Calu3 (cell line): ENCODE data around the gene NREP. TPM values are rescaled to one million over a fixed set of nuclear protein-coding genes. Genes with fewer than 3 reads are reported as not detected.

Experiments
- BruUV-seq: library from RNA; stranded (reverse); fragments of 400-500 nt; replicated peaks from 2 replicates; lab custom pipeline; 2021; lab: Mats Ljungman, UMichigan
- CTCF ChIA-PET: fragments of 300-600 bp; sonication (Branson Sonifier 250); formaldehyde crosslinking; loops from one replicate; lab custom pipeline; 2022; ENCODE audit warnings: antibody characterized with exemption; lab: Charles Lee
- DNase-seq: peaks from one replicate; pipeline ENCODE4 v3.0.0; 2022
- H3K27ac Mint-ChIP-seq: one replicate; pipeline ENCODE4 v1.8.0; 2022; ENCODE audit warnings: mixed read lengths; ENCODE audit not compliant: unreplicated experiment
- H3K27me3 Mint-ChIP-seq: one replicate; pipeline ENCODE4 v1.8.0; 2022; ENCODE audit warnings: mixed read lengths; ENCODE audit not compliant: unreplicated experiment
- H3K36me3 Mint-ChIP-seq: one replicate; pipeline ENCODE4 v1.8.0; 2022; ENCODE audit warnings: mild to moderate bottlenecking, moderate library complexity, mixed read lengths; ENCODE audit not compliant: insufficient read depth, unreplicated experiment
- H3K4me1 Mint-ChIP-seq: one replicate; pipeline ENCODE4 v1.8.0; 2022; ENCODE audit warnings: mild to moderate bottlenecking, low read depth, mixed read lengths; ENCODE audit not compliant: unreplicated experiment
- H3K4me3 Mint-ChIP-seq: one replicate; pipeline ENCODE4 v1.8.0; 2022; ENCODE audit warnings: mild to moderate bottlenecking, low read depth, moderate library complexity, mixed read lengths; ENCODE audit not compliant: unreplicated experiment
- H3K9me3 Mint-ChIP-seq: one replicate; pipeline ENCODE4 v1.8.0; 2022; ENCODE audit warnings: low read depth, mixed read lengths; ENCODE audit not compliant: unreplicated experiment
- CTCF ChIP-seq: fragments of 200-600 bp; IDR thresholded peaks from one replicate; pipeline ENCODE4 v1.8.0; 2022; ENCODE audit warnings: antibody characterized with exemption; ENCODE audit not compliant: unreplicated experiment
- intact Hi-C: fragments of 100-400 bp; cut with micrococcal nuclease; formaldehyde crosslinking; loops from one replicate; pipeline ENCODE4 v1.10.0; 2022; ENCODE audit not compliant: unreplicated experiment
- total RNA-seq: library from RNA; stranded (reverse); gene quantifications from 2 replicates; pipeline ENCODE4 v1.2.3, GENCODE V29; 2022

NREP gene
- total RNA-seq, 1 experiment from 2014 or later: 24.6 TPM

DNA sequence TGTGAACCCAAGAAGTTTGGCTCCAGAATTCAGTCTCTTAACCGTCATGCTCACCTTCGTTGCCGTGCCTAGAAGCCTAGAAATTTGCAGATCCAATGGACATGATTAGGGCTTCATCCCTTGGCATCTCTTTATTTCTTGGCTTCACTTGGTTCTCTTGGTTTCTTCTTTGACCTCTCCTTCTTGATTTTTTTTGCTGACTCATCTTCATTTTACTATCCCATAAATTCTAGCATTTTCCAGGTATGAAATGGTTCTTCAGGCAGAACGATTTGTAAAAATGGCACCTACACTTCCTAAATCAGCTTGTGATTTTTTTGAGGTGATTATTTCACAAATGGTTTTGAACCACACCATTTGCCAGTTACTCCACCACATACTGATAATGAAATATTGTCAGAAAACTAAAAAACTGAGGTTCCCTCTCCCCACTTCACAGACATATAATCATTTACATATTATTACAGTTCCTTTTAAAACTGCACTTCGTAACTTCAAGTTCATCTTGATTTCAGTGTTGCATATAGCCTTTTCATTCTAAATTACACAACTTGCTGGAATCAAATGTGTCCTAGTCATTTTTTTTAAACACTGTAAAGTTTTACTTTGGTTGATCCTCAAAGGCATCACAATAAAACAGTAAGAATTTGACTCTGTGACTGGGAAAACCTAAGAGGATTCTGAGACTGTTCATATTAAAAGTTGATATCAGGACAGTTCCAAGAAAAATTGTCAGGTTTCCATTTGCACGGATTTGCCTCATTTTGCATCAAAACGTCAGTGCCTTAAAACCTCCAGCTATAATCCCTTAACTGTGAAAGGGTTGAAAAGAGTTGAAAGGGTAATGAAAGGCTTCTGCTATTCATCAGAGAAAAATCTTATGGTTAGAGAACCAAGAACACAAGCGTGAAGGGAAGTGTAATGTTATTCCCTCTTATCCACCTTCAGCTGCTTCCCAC lies 8.9 kb upstream of the NREP start:
- no peak for DNase-seq
- TF ChIP-seq CTCF: no peak
- Mint-ChIP-seq H3K36me3 (no peaks in the 10 kb centered on the region), H3K9me3 (no peaks in the 10 kb centered on the region), H3K27me3 (no peaks in the 10 kb centered on the region), H3K4me1 (peaks cover 2% of the 10 kb centered on the region), H3K27ac (no peak overlapping the region), H3K4me3 (no peak overlapping the region)
- BruUV-seq: no TSS peak
- intact Hi-C loops: no loop called here
- CTCF ChIA-PET: no interaction called here

DNA sequence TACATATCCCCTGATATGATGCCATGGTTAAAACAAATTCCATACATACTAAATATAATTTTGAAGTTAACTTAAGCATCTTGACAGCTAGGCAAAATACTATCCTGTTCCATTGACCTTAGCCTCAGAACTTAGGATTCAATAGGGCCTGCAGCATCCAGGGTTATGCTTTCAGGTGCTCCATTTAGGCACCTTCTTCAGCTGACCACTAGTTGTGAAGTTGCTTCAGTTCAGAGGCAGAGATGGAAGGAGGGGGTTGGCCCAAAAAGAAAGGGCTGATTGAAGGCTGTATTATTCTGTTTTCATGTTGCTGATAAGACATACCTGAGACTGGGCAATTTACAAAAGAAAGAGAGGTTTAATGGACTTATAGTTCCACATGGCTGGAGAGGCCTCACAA lies 7.0 kb upstream of the NREP start:
- H3K36me3 Mint-ChIP-seq: no peaks in the 10 kb centered on the region
- no peak for TF ChIP-seq CTCF

GRCh38 chr5:111762895-111763294 lies 5.9 kb upstream of the NREP start:
- TF ChIP-seq CTCF: no peak
- CTCF ChIA-PET: no interaction called here
- Mint-ChIP-seq H3K27me3 (no peaks in the 10 kb centered on the region), H3K4me3 (no peak overlapping the region), H3K4me1 (no peaks in the 10 kb centered on the region), H3K9me3 (no peaks in the 10 kb centered on the region), H3K27ac (no peak overlapping the region), H3K36me3 (peaks cover 6% of the 10 kb centered on the region)
- intact Hi-C loops: no loop called here
- DNase-seq: no peak
- BruUV-seq: no TSS peak

More for the DNA sequence above, 7.0 kb upstream of the NREP start:
- CTCF ChIA-PET: no interaction called here
- Mint-ChIP-seq H3K27me3 (no peaks in the 10 kb centered on the region), H3K9me3 (no peaks in the 10 kb centered on the region), H3K4me1 (no peaks in the 10 kb centered on the region), H3K27ac (no peak overlapping the region), H3K4me3 (no peak overlapping the region)
- intact Hi-C loops: no loop called here
- BruUV-seq: no TSS peak
- no peak for DNase-seq

DNA sequence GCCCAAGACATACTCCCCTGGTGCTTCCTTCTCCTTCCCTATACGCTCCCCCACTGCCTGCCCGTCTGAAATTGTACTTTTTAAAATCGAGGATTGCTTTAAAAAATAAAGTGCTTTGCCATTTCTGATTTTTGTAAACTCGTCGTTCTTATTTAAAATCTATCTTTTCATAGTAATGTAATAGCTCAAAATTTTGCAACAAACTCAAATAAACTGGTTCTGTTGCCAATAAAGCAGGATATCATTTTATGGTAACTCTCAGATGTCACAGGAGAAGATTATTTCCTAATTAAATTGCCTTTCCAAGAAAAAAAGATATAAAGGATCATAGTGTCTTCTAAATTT lies 1.3 kb upstream of the NREP start:
- no TSS peak for BruUV-seq
- TF ChIP-seq CTCF: no peak
- no peak for DNase-seq
- peaks cover 18% of the 10 kb centered on the region for H3K36me3 Mint-ChIP-seq
- peak overlapping the region; percentile 60 for H3K4me3 Mint-ChIP-seq
- intact Hi-C loops: loop anchor here (5.0 kb wide), 2 partner anchors 56 to 389 kb away; no protein-coding TSS in a partner anchor
- peak overlapping the region; percentile 39 for H3K27ac Mint-ChIP-seq
- H3K4me1 Mint-ChIP-seq: peaks cover 8% of the 10 kb centered on the region
- no peaks in the 10 kb centered on the region for H3K9me3 Mint-ChIP-seq
- CTCF ChIA-PET: interaction anchor here (1.0 to 1.6 kb wide), 2 partner anchors 19 to 60 kb away, joined by 3 to 5 read pairs; no protein-coding TSS in a partner anchor
- H3K27me3 Mint-ChIP-seq: no peaks in the 10 kb centered on the region
